T follicular helper cell (primary cell): ENCODE measurements around the gene WTAP.
"Not testable (repeated sequence)": the region's sequence is repeated elsewhere in the genome, so short reads cannot be mapped to it uniquely, and the experiment has no call there.

Experiments used
- DNase-seq: peaks from one replicate; pipeline ENCODE4 v3.0.0-alpha.2; 2020; ENCODE audit warnings: low read depth

The WTAP gene

GRCh38 chr6:159761873-159762680 lies 34.8 kb downstream of the WTAP start, which contains the start of gene ACAT2:
Gene ACAT2 (plus strand): TSS chr6:159762045. CDS start chr6:159762088, 43 bp downstream.
- peak; percentile 88 for DNase-seq

GRCh38 chr6:159762681-159763293 lies 35.5 kb downstream of the WTAP start:
- peak; percentile 12 for DNase-seq

- no peak for DNase-seq
Measured at GRCh38 chr6:159766906-159767305, 39.6 kb downstream of the WTAP start.

GRCh38 chr6:159769470-159769869 lies 42.2 kb downstream of the WTAP start:
- no peak for DNase-seq

GRCh38 chr6:159772196-159772595 lies 44.9 kb downstream of the WTAP start:
- no peak for DNase-seq

- DNase-seq: no peak
Measured at GRCh38 chr6:159777240-159777904, 50.1 kb downstream of the WTAP start.

- no peak for DNase-seq
Measured at GRCh38 chr6:159778131-159778530, 50.8 kb downstream of the WTAP start.

GRCh38 chr6:159778542-159779103 lies 51.3 kb downstream of the WTAP start:
- no peak for DNase-seq

GRCh38 chr6:159788276-159788675 lies 61.0 kb downstream of the WTAP start:
- DNase-seq: no peak

GRCh38 chr6:159788753-159789376 lies 61.6 kb downstream of the WTAP start:
- DNase-seq: peak; percentile 6

- peak; percentile 99 for DNase-seq
Measured at GRCh38 chr6:159789377-159790148, 62.3 kb downstream of the WTAP start, which contains the start of gene TCP1. Gene TCP1 (minus strand): TSS chr6:159789602. CDS start chr6:159789468, 134 bp downstream.

GRCh38 chr6:159790149-159790955 lies 63.0 kb downstream of the WTAP start, which contains the start of gene MRPL18:
Gene MRPL18 (plus strand): TSS chr6:159790467. CDS start chr6:159790588, 121 bp downstream.
- DNase-seq: peak; percentile 81

- DNase-seq: peak; percentile 14
Measured at GRCh38 chr6:159790956-159791598, 63.8 kb downstream of the WTAP start.

- DNase-seq: not testable (repeated sequence)
Measured at GRCh38 chr6:159794976-159795375, 67.7 kb downstream of the WTAP start.

GRCh38 chr6:159797554-159797953 lies 70.2 kb downstream of the WTAP start:
- DNase-seq: no peak

GRCh38 chr6:159800141-159800865 lies 73.0 kb downstream of the WTAP start, which contains the start of gene PNLDC1:
Gene PNLDC1 (plus strand): TSS chr6:159800276. CDS start chr6:159800308, 32 bp downstream.
- no peak for DNase-seq

GRCh38 chr6:159801935-159802334 lies 74.6 kb downstream of the WTAP start:
- DNase-seq: no peak

GRCh38 chr6:159804504-159804903 lies 77.2 kb downstream of the WTAP start:
- DNase-seq: no peak
